Measurements from ENCODE around the gene EYA4. TPM values are rescaled to one million over a fixed set of nuclear protein-coding genes. Genes with fewer than 3 reads are reported as not detected.
"Not testable (repeated sequence)": the region's sequence is repeated elsewhere in the genome, so short reads cannot be mapped to it uniquely, and the experiment has no call there.

EYA4 gene
- total RNA-seq, 4 donors from 2014 or later = 0.09 to 1.1 (median 0.61) TPM

- Histone ChIP-seq H3K36me3 (no peaks in the 10 kb centered on the region), H3K9me3 (no peaks in the 10 kb centered on the region), H3K27ac (no peak overlapping the region), H3K27me3 (no peaks in the 10 kb centered on the region), H3K4me3 (no peak overlapping the region), H3K4me1 (no peaks in the 10 kb centered on the region)
- TF ChIP-seq CTCF (IDR thresholded peaks at IDR 0.05) (no peak), POLR2A (IDR thresholded peaks at IDR 0.05) (no peak)
- WGBS, 2 donors = 56 to 61% methylated on average over 1 of the region's 1 CpG
- no peak for DNase-seq
- intact Hi-C loops (cut with DNase I) = no loop called here
These were observed 152.7 kb downstream of the EYA4 start for GRCh38 chr6:133393891-133394290.

- H3K27ac ChIP-seq = no peak overlapping the region
- intact Hi-C loops (cut with DNase I) = no loop called here
- H3K4me3 ChIP-seq = no peak overlapping the region
- WGBS, 2 donors = 68 to 76% methylated on average over 2 of the region's 2 CpGs
- DNase-seq = no peak
- no peaks in the 10 kb centered on the region for H3K9me3 ChIP-seq
- TF ChIP-seq CTCF (IDR thresholded peaks at IDR 0.05) (no peak), POLR2A (IDR thresholded peaks at IDR 0.05) (no peak)
- H3K36me3 ChIP-seq = no peaks in the 10 kb centered on the region
- H3K27me3 ChIP-seq = no peaks in the 10 kb centered on the region
- H3K4me1 ChIP-seq = no peaks in the 10 kb centered on the region
These were observed 153.5 kb downstream of the EYA4 start for GRCh38 chr6:133394630-133395029.

- no peak for DNase-seq
- Histone ChIP-seq H3K36me3 (no peaks in the 10 kb centered on the region), H3K9me3 (no peaks in the 10 kb centered on the region), H3K27me3 (no peaks in the 10 kb centered on the region), H3K4me1 (no peaks in the 10 kb centered on the region), H3K4me3 (no peak overlapping the region), H3K27ac (no peak overlapping the region)
- 50 to 52% methylated on average over 6 of the region's 6 CpGs for WGBS, 2 donors
- TF ChIP-seq CTCF (IDR thresholded peaks at IDR 0.05) = no peak
- no peak for TF ChIP-seq POLR2A (IDR thresholded peaks at IDR 0.05)
- intact Hi-C loops (cut with DNase I) = no loop called here
These were observed 155.3 kb downstream of the EYA4 start for GRCh38 chr6:133396233-133396983.

GRCh38 chr6:133396984-133397348, 155.8 kb downstream of the EYA4 start:
- H3K27me3 ChIP-seq = no peaks in the 10 kb centered on the region
- H3K4me1 ChIP-seq = no peaks in the 10 kb centered on the region
- no peak overlapping the region for H3K4me3 ChIP-seq
- intact Hi-C loops (cut with DNase I) = no loop called here
- no peaks in the 10 kb centered on the region for H3K9me3 ChIP-seq
- H3K36me3 ChIP-seq = no peaks in the 10 kb centered on the region
- TF ChIP-seq POLR2A (IDR thresholded peaks at IDR 0.05) (no peak), CTCF (IDR thresholded peaks at IDR 0.05) (no peak)
- no peak for DNase-seq
- H3K27ac ChIP-seq = no peak overlapping the region

GRCh38 chr6:133397601-133398000, 156.4 kb downstream of the EYA4 start:
- H3K4me1 ChIP-seq; H3K4me3 ChIP-seq; H3K36me3 ChIP-seq; intact Hi-C loops (cut with DNase I); DNase-seq; H3K9me3 ChIP-seq; H3K27me3 ChIP-seq; H3K27ac ChIP-seq: not testable (repeated sequence)
- WGBS, 2 donors = 62 to 68% methylated on average over 4 of the region's 4 CpGs

GRCh38 chr6:133399426-133399825, 158.3 kb downstream of the EYA4 start:
- Histone ChIP-seq H3K36me3 (no peaks in the 10 kb centered on the region), H3K9me3 (no peaks in the 10 kb centered on the region), H3K4me1 (no peaks in the 10 kb centered on the region), H3K27me3 (no peaks in the 10 kb centered on the region), H3K4me3 (no peak overlapping the region), H3K27ac (no peak overlapping the region)
- DNase-seq = no peak
- intact Hi-C loops (cut with DNase I) = no loop called here
- TF ChIP-seq CTCF (IDR thresholded peaks at IDR 0.05) = no peak
- no peak for TF ChIP-seq POLR2A (IDR thresholded peaks at IDR 0.05)
- 19 to 41% methylated on average over 2 of the region's 2 CpGs for WGBS, 2 donors

Data from esophagus squamous epithelium (tissue), 5 donors.